Spleen (tissue), 11 donors: Measurements from ENCODE around the gene RPP21. TPM values are rescaled to one million over a fixed set of nuclear protein-coding genes. Genes with fewer than 3 reads are reported as not detected.
A peak's percentile ranks its signal among the peaks of the same experiment; 100 is the strongest.

Source experiments
- DNase-seq: peaks from one replicate; pipeline ENCODE4 v3.0.0-alpha.2; 2020
- H3K27ac ChIP-seq, 8 donors: fragments of 200-600 bp; sonication (generic) in 7 of 8; 1 replicate in 4 of 8; 2 replicates in 4 of 8; pipeline versions ENCODE4 v1.5.0 to v1.8.0; 2016 to 2021; ENCODE audit warnings: inconsistent platforms in 4 of 8, mild to moderate bottlenecking in 4 of 8, moderate library complexity in 1 of 8
- H3K27me3 ChIP-seq, 7 donors: fragments of 200-600 bp; sonication (generic) in 6 of 7; replicated peaks in 1 of 7; 1 replicate in 4 of 7; 2 replicates in 3 of 7; pipeline versions ENCODE4 v1.5.0 to v1.8.0; 2016 to 2021; ENCODE audit warnings: inconsistent platforms in 3 of 7, mild to moderate bottlenecking in 1 of 7
- H3K36me3 ChIP-seq, 6 donors: fragments of 200-600 bp; sonication (generic) in 5 of 6; 1 replicate in 4 of 6; 2 replicates in 2 of 6; pipeline versions ENCODE4 v1.5.0 to v1.8.0; 2016 to 2021; ENCODE audit warnings: inconsistent platforms in 2 of 6
- H3K4me1 ChIP-seq, 6 donors: fragments of 200-600 bp; sonication (generic) in 5 of 6; 1 replicate in 3 of 6; 2 replicates in 3 of 6; pipeline versions ENCODE4 v1.5.0 to v1.8.0; 2016 to 2021; ENCODE audit warnings: inconsistent platforms in 3 of 6
- H3K4me3 ChIP-seq, 8 donors: fragments of 200-600 bp; sonication (generic) in 7 of 8; 1 replicate in 4 of 8; 2 replicates in 4 of 8; pipeline versions ENCODE4 v1.5.0 to v1.8.0; 2016 to 2021; ENCODE audit warnings: inconsistent platforms in 4 of 8, mild to moderate bottlenecking in 4 of 8, moderate library complexity in 2 of 8
- H3K9me3 ChIP-seq, 8 donors: fragments of 200-600 bp; sonication (generic) in 7 of 8; 1 replicate in 4 of 8; 2 replicates in 4 of 8; pipeline versions ENCODE4 v1.5.0 to v1.8.0; 2016 to 2021; ENCODE audit warnings: inconsistent platforms in 4 of 8
- CTCF ChIP-seq, 11 experiments: fragments of 200-600 bp in 7 of 11; fragments of 450-650 bp in 4 of 11; sonication (generic) in 4 of 11; IDR thresholded peaks in 8 of 11; conservative IDR thresholded peaks in 3 of 11; 1 replicate in 7 of 11; 2 replicates in 4 of 11; pipeline versions ENCODE4 v1.4.0 to v1.8.0; 2016 to 2021; ENCODE audit warnings: antibody characterized with exemption in 11 of 11, inconsistent platforms in 4 of 11, mild to moderate bottlenecking in 1 of 11
- POLR2A ChIP-seq, 3 donors: fragments of 450-650 bp; IDR thresholded peaks; one replicate each; pipeline ENCODE4 v1.5.1; 2017; ENCODE audit warnings: antibody characterized with exemption in 3 of 3, mild to moderate bottlenecking in 1 of 3
- POLR2AphosphoS5 ChIP-seq, 3 donors: sonication (generic); formaldehyde crosslinking; IDR thresholded peaks; one replicate each; pipeline ENCODE4 v1.5.1; 2017; ENCODE audit warnings: antibody characterized with exemption in 3 of 3
- WGBS, 5 donors: extraction: QIAGEN DNeasy Blood & Tissue Kit in 3 of 5; methylation state at CpG; one replicate each; pipeline versions ENCODE4 v1.1.5 to v1.1.7; 2013 to 2018; 5-methylcytosine and 5-hydroxymethylcytosine counted together
- intact Hi-C: fragments of 100-400 bp; cut with DNase I; formaldehyde crosslinking; loops from one replicate; pipeline ENCODE4 v1.15.0; 2023; ENCODE audit warnings: low total_unique reads
- polyA plus RNA-seq, 3 donors: library from polyadenylated mRNA; stranded (reverse); fragments of 200-250 nt; gene quantifications; one replicate each; pipeline ENCODE4 v1.2.1, GENCODE V29; 2013
- total RNA-seq, 7 donors: library from RNA; depleted of rRNA in 3 of 7; stranded (reverse); fragments of >200 nt in 3 of 7; fragmentation: NEBNext Ultra II Directional in 4 of 7; extraction: Animal tissue kit (Norgen Biotek cat#: 25700) in 4 of 7; gene quantifications; one replicate each; pipeline versions ENCODE4 v1.1.0 to v1.2.1, GENCODE V29; 2016 to 2021
- donor health status: healthy with polysubstance abuse.
- donor health status: DM: no; HTN: no; CAD: no; lungs with moderate emphysema.
- donor health status: DM: no; HTN: no; CAD: no.
- donor health status: Bipolar disorder and iron deficiency.
- donor health status: healthy.
- donor health status: DM: no; HTN: no; CAD: no.
- donor health status: DM: yes; HTN: yes; CAD: no.

The RPP21 gene
- total and polyA plus RNA-seq, 10 donors = 24.3 to 87.8 (median 42.5) TPM

DNA sequence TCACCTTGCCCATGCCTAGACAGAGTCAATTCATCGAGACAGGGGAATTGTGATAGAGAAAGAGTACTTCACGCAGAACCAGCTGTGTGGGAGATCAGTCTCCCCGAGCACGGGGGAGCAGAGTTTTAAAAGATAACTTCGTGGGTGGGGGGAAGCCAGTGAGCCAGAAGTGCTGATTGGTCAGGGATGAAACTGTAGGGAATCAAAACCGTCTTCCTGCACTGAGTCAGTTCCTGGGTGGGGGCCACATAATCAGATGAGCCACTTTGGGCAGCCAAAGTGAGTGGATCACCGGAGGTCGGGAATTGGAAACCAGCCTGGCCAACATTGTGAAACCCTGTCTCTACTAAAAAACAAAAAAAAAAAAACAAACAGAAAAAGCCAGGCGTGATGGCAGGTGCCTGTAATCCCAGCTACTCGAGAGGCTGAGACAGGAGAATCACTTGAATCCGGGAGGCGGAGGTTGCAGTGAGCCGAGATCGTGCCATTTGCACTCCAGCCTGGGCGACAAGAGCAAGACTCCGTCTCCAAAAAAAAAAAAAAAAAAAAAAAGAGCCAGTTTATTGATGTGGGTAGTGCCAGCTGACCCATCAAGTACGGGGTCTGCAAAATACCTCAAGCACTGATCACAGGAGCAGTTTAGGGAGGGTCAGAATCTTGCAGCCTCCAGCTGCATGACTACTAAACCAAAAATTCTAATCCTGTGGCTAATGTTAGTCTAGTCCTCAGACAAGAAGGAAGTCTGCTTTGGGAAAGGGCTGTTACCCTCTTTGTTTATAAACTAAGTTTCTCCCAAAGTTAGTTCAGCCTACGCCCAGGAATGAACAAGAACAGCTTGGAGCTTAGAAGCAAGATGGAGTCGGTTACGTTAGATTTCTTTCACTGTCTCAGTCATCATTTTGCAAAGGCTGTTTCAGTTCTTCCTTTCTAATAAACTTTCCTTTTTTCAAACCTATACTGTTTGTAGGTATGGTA, 22.1 kb upstream of the RPP21 start:
- no peak for TF ChIP-seq CTCF (IDR thresholded peaks at IDR 0.05 in 8 of 11, conservative IDR thresholded peaks at IDR 0.05 in 3 of 11)
- TF ChIP-seq POLR2A (IDR thresholded peaks at IDR 0.05) = no peak
- TF ChIP-seq POLR2AphosphoS5 (IDR thresholded peaks at IDR 0.05) = no peak

DNA sequence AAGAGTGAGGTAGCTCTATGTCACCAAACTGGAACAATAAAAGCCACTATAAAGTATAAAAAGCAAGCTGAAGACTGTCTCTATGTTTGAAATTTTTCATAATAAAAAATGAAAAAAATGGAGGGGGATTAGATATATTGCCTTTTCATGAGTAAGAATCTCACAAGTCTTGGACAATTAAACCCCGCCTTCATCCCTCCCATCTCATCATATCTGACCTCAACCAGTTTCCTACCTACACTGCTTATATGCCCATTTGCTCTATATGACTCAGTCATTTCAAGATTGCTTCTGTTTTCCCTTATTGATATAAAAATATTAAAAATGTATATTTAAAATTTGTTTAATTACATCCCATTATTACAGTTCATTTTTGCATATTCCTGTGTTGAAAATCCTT, 21.1 kb upstream of the RPP21 start:
- peaks cover 0 to 10% (median 0%) of the 10 kb centered on the region in 6 donors for H3K36me3 ChIP-seq
- intact Hi-C loops = no loop called here
- no peak overlapping the region for H3K27ac ChIP-seq
- no peaks in the 10 kb centered on the region for H3K9me3 ChIP-seq
- DNase-seq = no peak
- 90 to 100% (median 100%) methylated on average over 1 of the region's 1 CpG for WGBS, 5 donors
- no peak for TF ChIP-seq POLR2A (IDR thresholded peaks at IDR 0.05)
- no peak for TF ChIP-seq POLR2AphosphoS5 (IDR thresholded peaks at IDR 0.05)
- no peak for TF ChIP-seq CTCF (IDR thresholded peaks at IDR 0.05 in 8 of 11, conservative IDR thresholded peaks at IDR 0.05 in 3 of 11)
- peaks cover 27 to 91% (median 74%) of the 10 kb centered on the region in 6 donors for H3K4me1 ChIP-seq
- H3K4me3 ChIP-seq = no peak overlapping the region
- no peaks in the 10 kb centered on the region for H3K27me3 ChIP-seq

More for the DNA sequence above, 22.1 kb upstream of the RPP21 start:
- Histone ChIP-seq H3K27ac (peak overlapping the region in 1 of 8 donors; percentile 30), H3K27me3 (no peaks in the 10 kb centered on the region), H3K4me1 (peaks cover 27 to 90% (median 74%) of the 10 kb centered on the region in 6 donors), H3K4me3 (no peak overlapping the region), H3K36me3 (peaks cover 0 to 14% (median 0%) of the 10 kb centered on the region in 6 donors), H3K9me3 (no peaks in the 10 kb centered on the region)
- intact Hi-C loops = no loop called here
- 82 to 86% (median 85%) methylated on average over 20 of the region's 20 CpGs for WGBS, 5 donors
- DNase-seq = no peak

- Histone ChIP-seq H3K4me3 (peak overlapping the region; percentile 69 to 97 (median 92)), H3K27me3 (no peaks in the 10 kb centered on the region), H3K27ac (peak overlapping the region; percentile 96 to 100 (median 99)), H3K36me3 (peaks cover 0 to 15% (median 11%) of the 10 kb centered on the region in 6 donors), H3K9me3 (no peaks in the 10 kb centered on the region), H3K4me1 (peaks cover 27 to 91% (median 66%) of the 10 kb centered on the region in 6 donors)
- TF ChIP-seq CTCF (IDR thresholded peaks at IDR 0.05 in 8 of 11, conservative IDR thresholded peaks at IDR 0.05 in 3 of 11) (no peak), POLR2A (IDR thresholded peaks at IDR 0.05) (no peak)
- peak; percentile 86 for DNase-seq
- 10 to 13% (median 12%) methylated on average over 10 of the region's 10 CpGs for WGBS, 5 donors
- intact Hi-C loops = no loop called here
Measured at GRCh38 chr6:30325150-30325872, 19.6 kb upstream of the RPP21 start.
